ENCODE measurements around the gene UPF3A. TPM values are rescaled to one million over a fixed set of nuclear protein-coding genes. Genes with fewer than 3 reads are reported as not detected.

UPF3A gene
- 14.6 and 20.0 TPM in 2 replicates for total RNA-seq

GRCh38 chr13:114281351-114282040 is at the start of gene UPF3A:
Gene UPF3A (plus strand): TSS chr13:114281601. CDS start chr13:114281640, 39 bp downstream.

GRCh38 chr13:114234645-114235421 is 46.6 kb upstream of the UPF3A start, which contains the start of gene CDC16:
Gene CDC16 (plus strand): TSS chr13:114234897. CDS start chr13:114235085, 188 bp downstream.

GRCh38 chr13:114314074-114314912 is 32.9 kb downstream of the UPF3A start, which contains the start of gene CHAMP1:
Gene CHAMP1 (plus strand): TSS chr13:114314503. CDS start chr13:114323843, 9,340 bp downstream.

Other genes with a start within 250 kb of the UPF3A start
- 34.9 and 37.5 TPM in 2 replicates for gene RASA3, start 149.0 kb upstream of the UPF3A start, total RNA-seq
- not detected in 2 replicates for gene CFAP97D2, start 102.3 kb upstream of the UPF3A start, total RNA-seq
- gene CDC16, start 46.7 kb upstream of the UPF3A start, total RNA-seq, result 62.6 and 64.4 TPM in 2 replicates
- 12.8 and 12.9 TPM in 2 replicates for gene CHAMP1, start 32.9 kb downstream of the UPF3A start, total RNA-seq

Data from smooth muscle cell of the pulmonary artery (primary cell).